Measurements from ENCODE around the gene ABCA3. TPM values are rescaled to one million over a fixed set of nuclear protein-coding genes. Genes with fewer than 3 reads are reported as not detected.

The ABCA3 gene
- total RNA-seq, 1 experiment from 2014 or later, result 6.2 TPM

DNA sequence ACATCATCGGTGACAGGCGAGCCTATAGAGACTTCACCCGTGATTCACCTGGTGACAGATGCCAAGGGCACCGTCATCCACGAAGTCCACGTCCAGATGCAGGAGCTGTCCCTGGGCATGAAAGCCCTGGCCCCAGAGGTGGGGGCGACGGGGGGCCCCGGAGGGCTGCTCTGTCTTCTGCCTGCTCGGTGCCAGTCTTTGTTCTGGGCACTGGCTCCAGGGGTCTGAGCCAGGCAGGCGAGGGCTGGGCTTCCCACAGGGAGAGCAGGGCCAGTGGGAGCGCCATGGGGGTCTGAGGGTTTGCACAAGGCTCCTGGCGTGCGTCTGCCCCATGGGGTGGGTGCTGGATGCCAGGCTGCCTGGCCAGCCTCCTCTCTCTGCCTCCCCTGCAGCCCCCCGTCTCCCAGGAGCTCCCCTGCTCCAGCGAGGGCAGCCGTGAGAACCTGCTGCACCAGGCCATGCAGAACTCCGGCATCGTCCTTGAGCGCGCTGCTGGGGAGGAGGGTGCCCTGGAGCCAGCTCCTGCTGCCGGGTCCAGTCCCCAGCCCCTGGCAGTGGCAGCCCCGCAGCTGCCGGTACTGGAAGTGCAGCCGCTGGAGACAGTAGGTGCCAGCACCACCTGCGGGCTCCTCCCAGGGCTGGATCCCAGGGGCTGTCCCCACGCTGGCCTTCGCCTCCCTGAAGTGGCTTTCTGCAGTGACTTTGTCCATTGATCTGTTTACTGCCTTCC is 107.3 kb downstream of the ABCA3 start:
- DNase-seq, result no peak
- Histone ChIP-seq H3F3A (ENCODE audit: insufficient read depth, low read depth) (0 out of 2 replicates have a peak, but pooled peaks cover 7% of the 10 kb centered on the region), H3K27me3 (ENCODE audit: insufficient read depth, low read depth) (no peaks in the 10 kb centered on the region), H3K79me2 (ENCODE audit: low read depth) (peaks cover 5% of the 10 kb centered on the region; the same call in 1 of the 2 replicates), H3K4me1 (replicated peaks; ENCODE audit: insufficient read depth) (no peaks in the 10 kb centered on the region), H3K36me3 (ENCODE audit: low read depth) (no peaks in the 10 kb centered on the region), H3K4me3 (no peak overlapping the region), H3K9me2 (ENCODE audit: insufficient read depth) (no peaks in the 10 kb centered on the region), H4K20me1 (ENCODE audit: insufficient read depth) (peaks cover 21% of the 10 kb centered on the region), H3K9me3 (ENCODE audit: insufficient read depth, low read depth) (no peaks in the 10 kb centered on the region), H3K4me2 (no peak overlapping the region), H3K27ac (no peak overlapping the region), H2AFZ (no peak overlapping the region)
- no peak for TF ChIP-seq EZH2 (IDR thresholded peaks at IDR 0.05; ENCODE audit: low read depth)
- TF ChIP-seq, protein P1, sequence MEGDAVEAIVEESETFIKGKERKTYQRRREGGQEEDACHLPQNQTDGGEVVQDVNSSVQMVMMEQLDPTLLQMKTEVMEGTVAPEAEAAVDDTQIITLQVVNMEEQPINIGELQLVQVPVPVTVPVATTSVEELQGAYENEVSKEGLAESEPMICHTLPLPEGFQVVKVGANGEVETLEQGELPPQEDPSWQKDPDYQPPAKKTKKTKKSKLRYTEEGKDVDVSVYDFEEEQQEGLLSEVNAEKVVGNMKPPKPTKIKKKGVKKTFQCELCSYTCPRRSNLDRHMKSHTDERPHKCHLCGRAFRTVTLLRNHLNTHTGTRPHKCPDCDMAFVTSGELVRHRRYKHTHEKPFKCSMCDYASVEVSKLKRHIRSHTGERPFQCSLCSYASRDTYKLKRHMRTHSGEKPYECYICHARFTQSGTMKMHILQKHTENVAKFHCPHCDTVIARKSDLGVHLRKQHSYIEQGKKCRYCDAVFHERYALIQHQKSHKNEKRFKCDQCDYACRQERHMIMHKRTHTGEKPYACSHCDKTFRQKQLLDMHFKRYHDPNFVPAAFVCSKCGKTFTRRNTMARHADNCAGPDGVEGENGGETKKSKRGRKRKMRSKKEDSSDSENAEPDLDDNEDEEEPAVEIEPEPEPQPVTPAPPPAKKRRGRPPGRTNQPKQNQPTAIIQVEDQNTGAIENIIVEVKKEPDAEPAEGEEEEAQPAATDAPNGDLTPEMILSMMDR (conservative IDR thresholded peaks at IDR 0.05), result no peak
- POLR2A ChIA-PET (ENCODE audit: unreplicated experiment), result interaction anchor here (0.7 kb wide), 1 partner anchor 26 kb away, joined by 6 read pairs; no protein-coding TSS in a partner anchor
- CTCF ChIA-PET, result interaction anchor here (0.5 kb wide), 1 partner anchor 48 kb away, joined by 3 read pairs; no protein-coding TSS in a partner anchor
- intact Hi-C loops (cut with micrococcal nuclease; ENCODE audit: unreplicated experiment), result no loop called here
- BruUV-seq (replicated peaks), result no TSS peak

DNA sequence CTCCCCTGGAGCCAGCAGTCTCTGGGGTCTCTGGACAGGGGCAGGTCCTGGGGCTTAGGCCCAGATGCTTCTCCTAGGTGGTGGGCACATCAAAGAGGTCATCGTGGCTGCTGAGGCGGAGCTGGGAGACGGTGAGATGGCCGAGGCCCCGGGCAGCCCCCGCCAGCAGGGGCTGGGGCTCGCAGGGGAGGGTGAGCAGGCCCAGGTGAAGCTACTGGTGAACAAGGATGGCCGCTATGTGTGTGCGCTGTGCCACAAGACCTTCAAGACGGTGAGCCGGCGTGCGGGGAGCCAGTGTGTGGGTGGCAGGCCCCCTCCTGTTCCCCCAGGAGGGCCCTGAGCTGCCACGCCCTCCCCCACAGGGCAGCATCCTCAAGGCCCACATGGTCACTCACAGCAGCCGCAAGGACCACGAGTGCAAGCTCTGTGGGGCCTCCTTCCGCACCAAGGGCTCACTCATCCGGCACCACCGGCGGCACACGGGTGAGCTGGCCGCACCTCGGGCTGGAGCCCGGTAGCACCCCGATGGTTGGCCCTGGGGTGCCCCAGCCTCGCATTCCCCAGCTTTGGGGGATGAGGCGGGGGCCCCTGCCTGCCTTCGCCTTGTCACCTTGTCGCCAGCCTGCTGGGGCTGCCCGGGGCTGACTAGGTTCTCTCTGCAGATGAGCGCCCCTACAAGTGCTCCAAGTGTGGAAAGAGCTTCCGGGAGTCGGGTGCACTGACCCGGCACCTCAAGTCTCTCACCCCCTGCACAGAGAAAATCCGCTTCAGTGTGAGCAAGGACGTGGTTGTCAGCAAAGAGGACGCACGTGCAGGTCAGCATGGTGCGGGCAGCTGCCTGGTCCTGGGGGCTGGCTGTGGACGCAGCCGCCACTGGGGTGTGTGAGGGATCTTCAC is 108.2 kb downstream of the ABCA3 start:
- ChIA-PET CTCF (no interaction called here), POLR2A (ENCODE audit: unreplicated experiment) (interaction anchor here (0.7 kb wide), 1 partner anchor 27 kb away, joined by 6 read pairs; no protein-coding TSS in a partner anchor)
- Histone ChIP-seq H3K4me3 (no peak overlapping the region), H3K9me2 (ENCODE audit: insufficient read depth) (no peaks in the 10 kb centered on the region), H3K79me2 (ENCODE audit: low read depth) (peaks cover 13% of the 10 kb centered on the region), H3K27me3 (ENCODE audit: insufficient read depth, low read depth) (no peaks in the 10 kb centered on the region), H3K27ac (no peak overlapping the region), H3K4me1 (replicated peaks; ENCODE audit: insufficient read depth) (no peaks in the 10 kb centered on the region), H3F3A (ENCODE audit: insufficient read depth, low read depth) (0 out of 2 replicates have a peak, but pooled peaks cover 7% of the 10 kb centered on the region), H3K4me2 (no peak overlapping the region), H3K9me3 (ENCODE audit: insufficient read depth, low read depth) (no peaks in the 10 kb centered on the region), H3K36me3 (ENCODE audit: low read depth) (no peaks in the 10 kb centered on the region), H2AFZ (no peak overlapping the region), H4K20me1 (ENCODE audit: insufficient read depth) (peaks cover 30% of the 10 kb centered on the region)
- intact Hi-C loops (cut with micrococcal nuclease; ENCODE audit: unreplicated experiment), result no loop called here
- TF ChIP-seq EZH2 (IDR thresholded peaks at IDR 0.05; ENCODE audit: low read depth), result no peak
- TF ChIP-seq, protein P1 (conservative IDR thresholded peaks at IDR 0.05), result no peak
- BruUV-seq (replicated peaks), result no TSS peak
- DNase-seq, result no peak
